ENCODE measurements around the gene ZNF561. TPM values are rescaled to one million over a fixed set of nuclear protein-coding genes. Genes with fewer than 3 reads are reported as not detected.

ZNF561 gene
- polyA plus RNA-seq, 1 experiment = 31.4 TPM

- DNase-seq (ENCODE audit: low read depth) = no peak
- TF ChIP-seq, protein P1, sequence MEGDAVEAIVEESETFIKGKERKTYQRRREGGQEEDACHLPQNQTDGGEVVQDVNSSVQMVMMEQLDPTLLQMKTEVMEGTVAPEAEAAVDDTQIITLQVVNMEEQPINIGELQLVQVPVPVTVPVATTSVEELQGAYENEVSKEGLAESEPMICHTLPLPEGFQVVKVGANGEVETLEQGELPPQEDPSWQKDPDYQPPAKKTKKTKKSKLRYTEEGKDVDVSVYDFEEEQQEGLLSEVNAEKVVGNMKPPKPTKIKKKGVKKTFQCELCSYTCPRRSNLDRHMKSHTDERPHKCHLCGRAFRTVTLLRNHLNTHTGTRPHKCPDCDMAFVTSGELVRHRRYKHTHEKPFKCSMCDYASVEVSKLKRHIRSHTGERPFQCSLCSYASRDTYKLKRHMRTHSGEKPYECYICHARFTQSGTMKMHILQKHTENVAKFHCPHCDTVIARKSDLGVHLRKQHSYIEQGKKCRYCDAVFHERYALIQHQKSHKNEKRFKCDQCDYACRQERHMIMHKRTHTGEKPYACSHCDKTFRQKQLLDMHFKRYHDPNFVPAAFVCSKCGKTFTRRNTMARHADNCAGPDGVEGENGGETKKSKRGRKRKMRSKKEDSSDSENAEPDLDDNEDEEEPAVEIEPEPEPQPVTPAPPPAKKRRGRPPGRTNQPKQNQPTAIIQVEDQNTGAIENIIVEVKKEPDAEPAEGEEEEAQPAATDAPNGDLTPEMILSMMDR (IDR thresholded peaks at IDR 0.05; ENCODE audit: insufficient read depth, low read depth, low read length) = no peak
- Histone ChIP-seq H3K36me3 (ENCODE audit: control insufficient read depth, insufficient read depth, low read length) (peaks cover 22% of the 10 kb centered on the region), H3K4me3 (ENCODE audit: low read depth, low read length) (no peak overlapping the region), H3K27me3 (ENCODE audit: control insufficient read depth, insufficient read depth, low read length) (no peaks in the 10 kb centered on the region)
- ChIA-PET CTCF (no interaction called here), POLR2A (no interaction called here)
These were observed 29.3 kb upstream of the ZNF561 start for GRCh38 chr19:9650345-9650744.

DNA sequence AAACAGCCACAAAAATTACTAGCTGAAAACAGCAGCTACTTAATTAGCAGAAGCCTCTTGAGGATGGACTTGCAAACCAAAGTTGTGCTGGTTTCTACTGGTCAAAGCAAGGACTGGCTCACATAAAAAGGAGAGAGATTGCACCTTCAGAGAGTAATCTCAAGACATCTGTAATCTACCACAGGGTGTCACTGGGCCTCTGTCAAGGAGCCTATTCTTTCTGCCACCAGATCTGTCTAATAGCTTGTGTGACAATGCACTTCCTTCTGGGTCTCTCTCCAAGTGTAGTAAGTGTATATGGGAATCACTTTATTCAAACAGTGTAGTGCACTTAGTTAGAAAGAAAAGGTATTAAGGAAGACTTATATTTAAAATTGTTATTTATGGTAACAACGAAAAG, 24.4 kb upstream of the ZNF561 start:
- TF ChIP-seq, protein P1 (IDR thresholded peaks at IDR 0.05; ENCODE audit: insufficient read depth, low read depth, low read length) = no peak
- Histone ChIP-seq H3K4me3 (ENCODE audit: low read depth, low read length) (no peak overlapping the region), H3K36me3 (ENCODE audit: control insufficient read depth, insufficient read depth, low read length) (0 out of 2 replicates have a peak, but pooled peaks cover 1% of the 10 kb centered on the region), H3K27me3 (ENCODE audit: control insufficient read depth, insufficient read depth, low read length) (no peaks in the 10 kb centered on the region)
- POLR2A ChIA-PET = no interaction called here
- CTCF ChIA-PET = interaction anchor here (1.1 to 1.8 kb wide), 2 partner anchors 20 to 150 kb away, joined by 3 to 8 read pairs; no protein-coding TSS in a partner anchor
- DNase-seq (ENCODE audit: low read depth) = no peak

- ChIA-PET CTCF (interaction anchor here (1.1 to 1.8 kb wide), 2 partner anchors 19 to 151 kb away, joined by 3 to 8 read pairs; no protein-coding TSS in a partner anchor), POLR2A (no interaction called here)
- Histone ChIP-seq H3K36me3 (ENCODE audit: control insufficient read depth, insufficient read depth, low read length) (peaks cover 1% of the 10 kb centered on the region; the same call in 1 of the 2 replicates), H3K4me3 (ENCODE audit: low read depth, low read length) (no peak overlapping the region), H3K27me3 (ENCODE audit: control insufficient read depth, insufficient read depth, low read length) (no peaks in the 10 kb centered on the region)
- no peak for DNase-seq (ENCODE audit: low read depth)
- TF ChIP-seq, protein P1 (IDR thresholded peaks at IDR 0.05; ENCODE audit: insufficient read depth, low read depth, low read length) = no peak
These were observed 23.4 kb upstream of the ZNF561 start for GRCh38 chr19:9644472-9644871.

- no peaks in the 10 kb centered on the region for H3K27me3 ChIP-seq (ENCODE audit: control insufficient read depth, insufficient read depth, low read length)
- TF ChIP-seq, protein P1 (IDR thresholded peaks at IDR 0.05; ENCODE audit: insufficient read depth, low read depth, low read length) = no peak
- POLR2A ChIA-PET = no interaction called here
- CTCF ChIA-PET = no interaction called here
- DNase-seq (ENCODE audit: low read depth) = no peak
- no peaks in the 10 kb centered on the region; the same call in 1 of the 2 replicates for H3K36me3 ChIP-seq (ENCODE audit: control insufficient read depth, insufficient read depth, low read length)
- no peak overlapping the region for H3K4me3 ChIP-seq (ENCODE audit: low read depth, low read length)
These were observed 20.8 kb upstream of the ZNF561 start for GRCh38 chr19:9641810-9642209.

GRCh38 chr19:9640956-9641355, 19.9 kb upstream of the ZNF561 start:
- ChIA-PET POLR2A (no interaction called here), CTCF (no interaction called here)
- no peak for DNase-seq (ENCODE audit: low read depth)
- Histone ChIP-seq H3K27me3 (ENCODE audit: control insufficient read depth, insufficient read depth, low read length) (no peaks in the 10 kb centered on the region), H3K4me3 (ENCODE audit: low read depth, low read length) (no peak overlapping the region), H3K36me3 (ENCODE audit: control insufficient read depth, insufficient read depth, low read length) (no peaks in the 10 kb centered on the region; the same call in 1 of the 2 replicates)
- TF ChIP-seq, protein P1 (IDR thresholded peaks at IDR 0.05; ENCODE audit: insufficient read depth, low read depth, low read length) = no peak

Measured in BJ (cell line).